M059J (cell line): ENCODE data around the gene PTGES3. TPM values are rescaled to one million over a fixed set of nuclear protein-coding genes. Genes with fewer than 3 reads are reported as not detected.
"Not testable (repeated sequence)": the region's sequence is repeated elsewhere in the genome, so short reads cannot be mapped to it uniquely, and the experiment has no call there.

Source experiments
- DNase-seq: peaks from one replicate; pipeline ENCODE4 v3.0.0-alpha.2; 2012; ENCODE audit warnings: low read depth
- total RNA-seq: library from RNA; depleted of rRNA; stranded (reverse); fragments of >200 nt; shearing (Covaris generic); gene quantifications from 2 replicates; pipeline ENCODE4 v1.2.3, GENCODE V29; 2014

Gene PTGES3
- total RNA-seq, 1 experiment from 2014 or later = 181 TPM

DNA sequence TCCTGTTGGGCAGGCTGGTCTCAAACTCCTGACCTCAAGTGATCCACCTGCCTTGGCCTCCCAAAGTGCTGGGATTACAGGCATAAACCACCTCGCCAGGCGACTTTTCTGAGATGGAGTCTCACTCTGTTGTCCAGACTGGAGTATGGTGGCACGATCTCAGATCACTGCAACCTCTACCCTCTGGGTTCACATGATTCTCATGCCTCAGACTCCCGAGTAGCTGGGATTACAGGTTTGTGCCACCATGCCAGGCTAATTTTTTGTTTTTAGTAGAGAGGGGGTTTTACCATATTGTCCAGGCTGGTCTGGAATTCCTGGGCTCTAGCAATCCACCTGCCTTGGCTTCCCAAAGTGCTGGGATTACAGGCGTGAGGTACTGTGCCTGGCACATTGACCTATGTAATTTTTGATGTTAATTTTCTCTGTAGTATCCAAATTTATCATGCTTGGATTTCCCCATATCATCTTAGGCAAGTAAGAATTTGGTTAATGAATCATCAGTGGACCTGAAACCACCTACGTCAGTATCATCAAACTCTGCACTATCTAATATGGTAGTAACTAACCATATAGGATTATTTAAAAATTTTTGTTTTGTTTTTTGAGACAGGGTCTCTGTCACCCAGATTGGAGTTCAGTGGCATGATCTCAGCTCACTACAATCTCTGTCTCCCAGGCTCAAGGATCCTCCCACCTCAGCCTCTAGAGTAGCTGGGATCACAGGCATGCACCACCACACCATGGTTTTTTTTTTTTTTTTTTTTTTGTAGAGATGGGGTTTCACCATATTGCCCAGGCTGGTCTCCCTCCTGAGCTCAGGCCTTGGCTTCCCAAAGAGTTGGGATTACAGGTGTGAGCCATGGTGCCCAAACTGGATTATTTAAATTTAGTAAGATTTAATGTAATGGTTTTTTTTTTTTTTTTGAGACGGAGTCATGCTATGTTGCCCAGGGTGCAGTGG, 30.4 kb downstream of the PTGES3 start:
- no peak for DNase-seq

DNA sequence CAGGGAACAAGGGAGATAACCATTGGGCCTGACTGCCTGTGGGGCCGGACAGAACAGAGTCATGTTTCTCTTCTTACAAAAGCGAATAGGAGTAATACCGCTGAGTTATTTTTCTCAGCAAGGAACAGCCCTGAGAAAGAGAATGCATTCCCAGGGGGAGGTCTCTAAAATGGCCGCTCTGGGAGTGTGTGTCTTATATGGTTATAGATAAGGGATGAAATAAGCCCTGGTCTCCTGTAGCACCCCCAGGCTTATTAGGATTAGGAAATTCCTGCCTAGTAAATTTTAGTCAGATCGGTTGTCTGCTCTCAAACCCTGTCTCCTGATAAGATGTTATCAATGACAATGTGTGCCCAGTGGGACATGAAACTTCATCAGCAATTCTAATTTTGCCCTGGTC, 34.3 kb downstream of the PTGES3 start:
- DNase-seq = not testable (repeated sequence)

DNA sequence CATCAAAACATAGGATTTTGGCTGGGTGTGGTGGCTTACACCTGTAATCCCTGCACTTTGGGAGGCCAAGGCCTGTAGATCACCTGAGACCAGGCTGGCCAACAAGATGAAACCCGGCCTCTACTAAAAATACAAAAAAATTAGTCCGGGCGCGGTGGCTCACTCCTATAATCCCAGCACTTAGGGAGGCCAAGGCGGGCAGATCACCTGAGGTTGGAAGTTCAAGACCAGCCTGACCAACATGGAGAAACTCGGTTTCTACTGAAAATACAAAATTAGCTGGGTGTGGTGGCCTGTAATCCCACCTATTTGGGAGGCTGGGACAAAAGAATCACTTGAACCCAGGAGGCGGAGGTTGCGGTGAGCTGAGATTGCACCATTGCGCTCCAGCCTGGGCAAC, 40.1 kb downstream of the PTGES3 start:
- not testable (repeated sequence) for DNase-seq

DNA sequence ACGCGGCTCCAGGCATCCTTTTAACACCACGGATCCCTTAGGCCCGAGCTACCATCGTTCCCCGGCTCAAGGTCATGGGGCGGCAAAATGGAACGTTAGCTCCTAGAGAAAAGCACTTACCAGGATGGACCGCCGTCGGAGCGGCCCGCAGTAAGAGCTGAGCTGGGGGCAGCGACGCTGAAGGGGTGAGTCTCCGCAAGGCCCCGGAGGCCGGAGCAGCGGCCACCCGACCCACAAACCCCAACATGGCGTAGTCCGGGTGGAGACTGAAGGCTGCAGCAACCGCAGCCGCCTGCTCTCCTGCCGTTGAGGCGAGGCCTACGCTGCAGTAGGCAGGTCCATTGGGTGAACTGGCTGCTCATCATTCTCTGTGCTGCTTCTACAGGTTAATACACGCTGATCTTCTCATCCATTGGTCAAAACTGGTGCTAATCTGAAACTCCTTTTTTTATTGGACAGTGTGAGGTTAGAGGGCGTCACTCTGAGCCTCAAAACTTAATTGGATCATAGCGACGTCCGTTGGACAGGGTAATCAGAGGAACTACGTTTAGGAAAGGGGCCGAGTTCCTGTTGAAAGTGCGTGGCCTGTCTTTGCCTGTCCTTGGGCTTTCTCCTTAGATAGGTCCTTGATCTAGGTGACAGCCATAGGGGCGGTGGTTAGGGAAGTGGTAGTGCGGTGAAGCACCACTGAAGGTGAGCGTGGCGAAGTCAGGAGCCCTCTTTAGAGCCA, 42.2 kb downstream of the PTGES3 start, which contains the start of gene ATP5F1B:
Gene ATP5F1B (minus strand): TSS at position 268 of the 730 bp plus-strand sequence. CDS start 21 bp downstream, at position 247.
- DNase-seq = peak; percentile 100

DNA sequence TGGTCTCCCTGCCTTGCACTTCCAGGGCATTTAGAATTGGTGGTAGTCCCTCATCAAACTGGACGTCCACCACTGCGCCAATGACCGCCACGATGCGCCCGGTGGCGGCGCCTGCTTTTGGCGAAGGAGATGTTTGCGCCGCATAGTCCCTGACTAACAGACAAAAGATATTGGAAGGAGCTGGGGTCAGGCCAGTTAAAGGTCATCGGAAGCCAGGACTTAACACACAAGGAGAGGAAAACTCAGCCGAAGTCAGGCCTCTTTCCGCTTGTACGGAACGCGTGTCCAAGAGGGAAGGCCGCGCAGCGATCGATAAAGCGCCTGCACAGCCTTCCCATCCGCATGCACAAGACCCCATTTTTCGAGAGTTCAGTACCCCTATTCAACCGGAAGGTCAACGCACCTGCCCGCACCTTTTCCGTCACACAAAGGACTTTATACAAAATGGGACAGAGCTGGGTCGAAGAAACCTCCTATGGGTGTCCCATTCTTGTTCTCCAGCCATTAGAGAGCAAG, 42.8 kb downstream of the PTGES3 start:
- peak; percentile 20 for DNase-seq

DNA sequence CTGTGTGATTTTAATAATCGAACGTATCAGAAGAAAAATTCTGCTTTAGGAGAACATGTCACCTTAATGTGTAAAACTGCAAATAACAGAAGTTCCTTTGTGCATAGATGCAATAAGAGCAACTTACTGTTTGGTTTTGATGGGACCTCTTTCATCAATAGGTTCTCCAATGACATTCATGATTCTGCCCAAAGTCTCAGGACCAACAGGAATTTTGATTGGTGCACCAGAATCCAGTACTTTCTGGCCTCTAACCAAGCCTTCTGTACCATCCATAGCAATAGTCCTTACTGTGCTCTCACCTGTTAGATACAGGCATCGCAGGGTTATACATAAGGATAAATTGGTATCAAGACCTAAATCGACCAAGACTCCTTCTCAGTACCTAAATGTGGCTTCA, 43.4 kb downstream of the PTGES3 start:
- no peak for DNase-seq

DNA sequence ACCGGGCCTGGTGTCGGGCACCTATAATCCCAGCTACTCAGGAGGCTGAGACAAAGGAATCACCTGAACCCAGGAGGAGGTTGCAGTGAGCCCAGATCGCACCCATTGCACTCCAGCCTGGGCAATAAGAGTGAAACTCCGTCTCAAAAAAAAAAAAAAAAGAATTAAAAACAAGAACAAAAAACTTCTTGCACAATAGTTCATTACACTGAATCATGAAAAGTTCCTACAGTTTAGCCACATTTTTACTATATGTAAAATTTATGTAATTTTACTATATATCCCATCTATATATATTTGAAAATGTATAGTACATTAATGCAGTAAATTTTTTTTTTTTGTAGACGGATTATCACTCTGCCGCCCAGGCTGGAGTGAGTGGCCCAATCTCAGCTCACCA, 46.9 kb downstream of the PTGES3 start:
- no peak for DNase-seq

DNA sequence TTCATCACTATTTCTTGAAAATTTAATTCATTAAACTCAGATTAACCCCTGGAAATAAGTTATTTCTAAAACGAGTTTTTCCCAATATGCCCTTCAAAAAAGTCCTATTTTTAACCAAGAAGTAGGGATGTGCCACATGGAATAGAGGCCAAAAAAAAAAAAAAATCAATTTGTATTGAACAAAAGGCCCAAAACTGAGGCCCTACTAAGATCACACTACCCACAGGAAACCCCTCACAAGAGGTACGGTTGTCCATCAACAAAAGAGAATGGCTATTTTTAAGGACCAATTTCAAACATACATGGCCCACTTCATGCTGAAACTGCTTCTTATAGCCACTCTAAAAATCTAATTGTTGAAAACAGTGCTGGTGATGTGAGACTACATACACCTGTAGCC, 50.5 kb downstream of the PTGES3 start:
- DNase-seq = no peak

DNA sequence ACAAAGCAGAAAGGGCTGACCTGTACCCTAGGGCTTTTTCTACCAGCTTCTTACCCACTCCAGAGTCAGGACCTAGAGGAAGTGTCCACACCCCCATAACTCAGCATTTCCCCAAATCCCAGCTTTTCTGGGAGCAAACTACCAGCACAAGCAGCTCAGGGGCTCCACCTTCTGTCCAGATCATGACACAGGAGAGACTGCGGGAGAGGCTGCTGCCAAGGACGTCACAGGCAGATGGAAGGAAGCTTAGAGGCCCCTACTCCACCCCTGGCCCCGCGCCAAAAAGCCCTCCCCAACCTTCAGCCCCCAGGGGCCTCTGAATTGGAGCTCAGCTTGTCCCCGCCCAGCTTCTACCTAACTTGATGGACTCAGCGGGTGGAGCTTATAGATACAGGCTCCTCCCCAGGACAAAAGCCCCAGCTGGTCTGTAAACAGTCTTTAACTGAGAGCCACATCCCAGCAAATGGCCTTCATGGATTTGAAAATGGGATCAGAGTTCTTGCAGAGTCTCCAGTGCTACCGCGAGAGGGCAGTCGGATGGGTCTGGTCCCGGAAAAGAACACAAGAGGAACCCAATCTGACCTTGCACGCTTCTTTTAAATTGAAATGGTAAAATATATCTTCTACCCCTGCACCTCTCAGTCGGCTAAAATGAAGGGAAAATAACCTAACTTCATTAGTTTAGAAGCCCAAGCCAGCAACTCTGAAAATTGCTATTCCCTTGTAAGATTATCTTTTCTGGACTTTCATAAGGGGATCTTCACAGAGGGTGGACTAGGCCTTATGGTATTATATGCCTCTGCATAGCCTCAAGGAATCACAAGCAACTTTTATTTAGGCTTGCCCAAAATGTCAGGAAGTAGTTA, 51.2 kb downstream of the PTGES3 start:
- peak; percentile 99 for DNase-seq

DNA sequence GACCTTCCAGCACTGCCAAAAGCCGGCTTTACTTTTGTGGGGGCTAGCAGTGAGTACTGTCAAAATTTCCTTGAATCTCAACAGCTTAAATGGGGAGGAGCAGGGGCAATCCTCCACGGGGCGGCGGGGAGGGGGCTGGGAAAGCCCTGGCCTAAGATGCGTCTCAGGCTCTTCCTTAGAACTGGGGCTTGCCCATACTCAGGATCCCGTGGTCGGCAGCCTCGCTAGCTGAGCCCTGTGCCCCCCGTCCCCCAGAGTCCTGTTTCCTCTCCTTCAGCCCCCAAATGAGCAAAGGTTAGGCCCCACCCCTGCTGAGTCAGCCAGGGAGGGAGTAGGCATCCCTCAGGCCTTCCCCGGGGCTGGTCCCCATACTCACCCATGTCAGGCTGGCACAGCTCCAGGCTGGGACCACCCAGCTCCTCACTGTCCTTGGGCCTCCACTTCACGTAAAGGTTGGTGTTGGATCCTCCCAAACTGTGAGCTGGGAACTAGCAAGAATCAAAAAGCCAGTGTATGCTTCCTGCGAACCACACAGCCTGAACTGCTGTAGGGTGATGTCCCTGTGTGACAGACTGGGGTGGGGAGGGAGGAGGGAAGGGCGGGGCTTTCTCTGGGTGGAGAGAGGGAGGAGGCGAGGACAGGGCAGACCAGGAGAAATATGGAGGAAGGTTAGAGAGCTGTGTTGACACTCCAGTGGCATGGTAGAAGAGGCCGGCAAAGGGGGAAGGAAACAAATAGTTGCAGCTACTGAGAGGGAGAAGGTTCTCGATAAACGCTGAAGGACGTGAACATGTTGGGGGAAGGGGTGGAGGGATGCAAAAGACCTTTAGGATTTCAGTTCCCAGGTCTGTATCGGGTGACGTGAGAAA, 52.0 kb downstream of the PTGES3 start:
- peak; percentile 87 for DNase-seq

DNA sequence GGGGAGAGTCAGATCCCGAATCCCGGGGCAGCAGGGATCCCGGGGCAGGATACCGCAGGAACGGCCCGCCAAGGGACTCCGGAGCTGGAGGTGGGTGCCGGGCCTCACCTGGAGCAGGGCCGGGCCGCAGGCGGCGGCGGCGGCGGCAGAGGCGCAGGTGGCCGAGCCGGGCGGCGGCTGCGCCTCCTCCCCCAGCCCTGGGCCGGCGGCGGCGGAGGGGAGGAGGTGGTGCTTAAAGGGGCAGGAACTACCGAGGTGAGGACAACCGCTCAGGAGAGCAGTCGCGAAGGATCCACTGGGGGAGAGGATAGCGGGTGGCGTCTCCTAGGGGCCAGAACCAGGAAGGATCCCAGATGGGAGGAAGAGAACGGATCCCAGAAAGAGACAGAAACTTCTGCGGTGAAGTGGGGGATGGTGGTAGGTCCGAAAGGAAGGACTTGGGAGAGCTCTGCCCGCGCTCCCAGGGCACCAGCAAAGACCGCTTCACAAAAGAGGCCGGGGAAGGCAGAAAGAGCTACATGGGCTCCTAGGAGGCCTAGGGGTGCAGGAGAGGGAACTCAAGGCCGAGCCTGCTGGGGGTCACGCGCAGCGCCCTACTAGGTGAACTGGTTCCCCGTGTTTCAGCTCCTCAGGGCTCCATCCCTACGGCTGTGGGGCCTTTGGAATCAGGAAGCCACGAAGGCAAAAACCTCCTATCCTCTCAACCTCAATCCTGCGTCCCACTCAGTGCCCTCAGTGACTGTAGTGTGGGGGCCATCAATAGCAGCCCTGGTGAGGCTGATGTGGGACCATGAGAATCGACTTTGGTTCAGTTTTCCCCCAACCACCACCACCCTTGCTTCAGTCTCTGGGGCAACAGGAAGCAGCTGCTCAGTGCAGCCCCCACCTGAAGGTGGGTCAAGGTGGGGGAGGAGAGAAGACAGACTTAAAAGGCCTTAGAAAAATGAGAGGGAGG, 53.0 kb downstream of the PTGES3 start:
- DNase-seq = peak; percentile 91

DNA sequence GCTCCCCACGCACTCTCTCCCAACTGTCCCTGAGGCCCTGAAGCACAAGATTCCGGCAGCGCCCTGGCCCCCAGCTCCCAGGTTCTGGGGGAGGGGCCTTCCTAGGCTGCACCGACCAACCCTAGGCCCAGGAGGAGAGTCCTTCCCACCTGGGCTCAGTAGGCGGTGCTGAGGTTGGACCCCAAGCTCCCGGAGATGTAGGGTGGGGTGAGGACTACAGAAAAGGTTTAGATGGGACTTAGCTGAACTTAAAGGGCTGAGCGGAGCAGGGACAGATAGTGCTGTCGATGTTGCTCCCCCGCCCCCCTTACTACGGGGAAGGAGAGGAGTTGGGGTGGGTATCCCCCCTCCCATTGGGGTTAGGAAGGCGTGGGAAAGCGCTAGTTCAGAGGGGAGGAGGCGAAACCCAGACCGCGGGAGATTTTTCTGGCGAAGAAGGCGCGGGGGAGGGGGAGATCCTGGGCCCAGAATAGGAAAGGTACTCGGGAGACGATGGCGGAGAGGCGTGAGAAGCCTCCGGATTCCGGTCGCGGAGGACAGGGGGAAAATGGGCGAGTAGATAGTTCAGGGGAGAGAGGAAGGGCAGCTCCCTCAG, 53.7 kb downstream of the PTGES3 start:
- DNase-seq = peak; percentile 18

DNA sequence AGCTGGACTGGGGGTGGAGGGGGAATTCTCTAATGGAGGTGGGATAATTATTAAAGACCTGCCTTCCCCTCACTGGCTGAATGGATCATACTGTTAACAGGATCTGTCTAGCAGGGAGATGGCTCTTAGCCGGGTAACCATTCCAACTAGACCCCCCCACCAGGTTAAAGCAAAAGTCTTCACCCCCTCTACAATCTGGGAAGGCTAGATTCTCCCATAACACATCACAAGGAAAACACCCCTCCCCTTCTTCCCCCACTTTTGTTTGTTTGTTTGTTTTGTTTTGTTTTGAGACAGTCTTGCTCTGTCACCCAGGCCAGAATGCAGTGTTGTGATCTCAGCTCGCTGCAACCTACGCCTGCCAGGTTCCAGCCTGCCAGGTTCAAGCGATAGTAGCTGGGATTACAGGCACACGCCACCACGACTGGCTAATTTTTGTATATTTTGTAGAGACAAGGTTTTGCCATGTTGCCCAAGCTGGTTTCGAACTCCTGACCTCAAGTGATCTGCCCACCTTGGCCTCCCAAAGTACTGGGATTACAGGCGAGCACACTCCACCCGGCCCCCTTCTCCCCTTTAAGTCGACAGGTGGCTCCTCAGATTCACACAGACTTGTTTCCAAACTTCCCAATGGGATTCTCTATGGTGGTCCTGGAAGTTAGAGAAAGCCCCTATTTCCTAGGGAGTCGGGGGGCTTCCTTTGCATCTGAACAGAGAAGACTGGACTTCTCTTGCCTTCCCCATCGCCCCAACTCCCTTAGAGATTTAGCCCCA, 54.4 kb downstream of the PTGES3 start:
- DNase-seq = no peak

DNA sequence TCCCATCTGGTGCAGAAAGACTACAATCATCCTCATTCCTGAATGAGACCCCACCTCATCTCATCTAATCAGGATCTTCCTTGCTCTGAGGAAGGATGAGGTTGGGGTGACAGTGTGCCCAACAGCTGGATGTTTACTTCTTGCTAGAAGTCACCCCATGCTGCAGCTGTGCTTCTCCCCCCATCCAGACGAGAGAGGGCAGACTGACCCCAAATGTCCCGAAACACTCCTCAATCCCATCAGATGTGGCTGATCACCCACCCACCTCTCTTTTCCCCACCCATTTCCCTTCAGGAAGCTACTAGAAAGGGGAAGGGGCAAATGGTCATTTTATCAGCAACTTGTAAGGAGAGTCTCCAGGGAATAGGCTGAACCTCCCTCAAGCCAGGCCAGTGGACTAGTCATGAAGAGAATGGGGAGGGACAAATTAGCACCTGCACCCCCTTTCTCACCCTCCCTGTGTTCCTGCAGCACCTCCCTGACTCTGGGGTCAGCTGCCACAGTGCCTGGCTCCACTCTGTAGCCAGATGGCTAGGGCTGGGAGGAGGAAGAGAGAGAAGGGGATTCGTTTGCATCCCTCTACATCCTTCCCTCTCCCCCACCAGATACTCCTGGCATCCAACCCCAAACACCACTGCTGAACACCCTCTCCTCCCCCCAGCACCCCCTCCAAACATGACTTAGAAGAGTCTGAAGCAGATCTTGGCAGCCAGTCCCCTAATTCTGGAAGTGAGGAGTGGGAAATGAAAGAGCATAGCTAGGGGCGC, 55.2 kb downstream of the PTGES3 start:
- DNase-seq = no peak

DNA sequence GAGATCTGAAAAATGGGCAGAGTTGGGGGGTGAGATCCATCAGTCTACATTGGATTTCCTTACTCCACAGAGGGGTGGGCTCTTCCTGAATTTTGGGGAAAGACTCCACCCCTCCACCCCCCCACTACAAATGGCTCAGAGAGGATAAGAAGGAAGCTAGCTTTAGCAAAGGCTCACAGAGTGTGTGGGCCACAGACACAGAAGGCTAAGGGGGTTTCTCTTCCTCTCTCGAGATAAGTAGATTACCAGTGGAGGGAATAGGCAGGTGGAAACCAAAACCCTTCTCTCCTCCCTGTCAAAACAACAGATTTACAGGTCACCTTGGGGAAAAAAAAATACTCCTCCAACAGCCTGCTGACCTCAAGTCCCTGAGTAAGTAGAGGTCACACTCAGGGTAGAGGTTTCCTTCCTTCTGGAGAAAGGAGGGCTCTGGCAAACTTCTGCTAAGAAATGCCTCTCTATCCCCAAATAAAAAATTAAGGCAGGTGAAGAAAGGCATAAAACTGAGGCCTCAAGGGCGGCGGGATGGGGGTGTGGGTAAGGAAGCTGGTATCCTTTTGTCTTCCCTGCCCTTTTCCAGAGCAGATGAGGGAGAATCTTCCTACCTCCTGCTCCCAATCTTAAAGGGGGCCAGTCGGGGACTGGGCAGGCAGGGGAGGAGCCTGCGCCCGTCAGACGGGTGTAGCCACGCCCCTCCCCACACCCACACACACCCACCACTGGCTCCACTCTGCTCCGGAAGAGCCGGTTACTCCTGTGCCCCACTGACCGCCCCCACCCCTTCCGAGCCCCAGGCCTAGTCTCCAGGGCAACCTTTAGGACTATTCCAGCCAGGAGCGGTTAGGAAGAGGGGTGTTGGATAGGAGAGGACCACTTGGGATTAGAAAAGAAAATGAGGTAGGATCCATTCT, 56.0 kb downstream of the PTGES3 start:
- DNase-seq = peak; percentile 12

DNA sequence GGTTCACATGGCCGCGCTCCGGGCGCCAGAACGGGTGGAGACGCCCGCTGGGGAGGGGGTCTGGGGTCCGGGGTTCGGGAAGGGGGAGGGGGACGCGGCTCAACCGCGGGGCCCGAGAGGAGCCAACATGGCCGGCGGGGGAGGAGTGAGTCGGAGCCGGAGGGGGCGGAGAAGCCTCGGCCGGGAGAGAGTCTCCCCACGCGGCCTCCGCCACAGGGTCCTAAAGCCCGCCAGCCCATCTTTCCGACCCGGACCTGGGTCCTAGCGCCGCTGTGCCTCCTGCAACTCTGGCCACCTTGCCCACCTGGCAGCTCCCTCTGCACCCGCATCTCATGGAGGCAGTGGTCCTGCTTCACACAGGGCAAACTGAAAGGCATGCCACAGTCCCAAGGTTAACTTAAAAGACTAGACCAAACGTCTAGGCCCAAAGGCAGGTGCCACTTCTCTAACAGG, 57.9 kb downstream of the PTGES3 start, which contains the start of gene BAZ2A:
Gene BAZ2A (minus strand): TSS at position 147 of the 453 bp plus-strand sequence. CDS start 12,796 bp downstream, outside the sequence.
- peak; percentile 82 for DNase-seq
